NOMO-1 (cell line): ENCODE data around the gene CA6.
A peak's percentile ranks its signal among the peaks of the same experiment; 100 is the strongest.
"Not testable (repeated sequence)": the region's sequence is repeated elsewhere in the genome, so short reads cannot be mapped to it uniquely, and the experiment has no call there.

Source experiments
- DNase-seq, 2 experiments: peaks; one replicate each; lab custom pipeline; 2025; ENCODE audit not compliant: unreplicated experiment in 2 of 2; lab: John Stamatoyannopoulos, UW

The CA6 gene

GRCh38 chr1:8926707-8927694 lies 18.7 kb upstream of the CA6 start:
- DNase-seq = no peak

DNA sequence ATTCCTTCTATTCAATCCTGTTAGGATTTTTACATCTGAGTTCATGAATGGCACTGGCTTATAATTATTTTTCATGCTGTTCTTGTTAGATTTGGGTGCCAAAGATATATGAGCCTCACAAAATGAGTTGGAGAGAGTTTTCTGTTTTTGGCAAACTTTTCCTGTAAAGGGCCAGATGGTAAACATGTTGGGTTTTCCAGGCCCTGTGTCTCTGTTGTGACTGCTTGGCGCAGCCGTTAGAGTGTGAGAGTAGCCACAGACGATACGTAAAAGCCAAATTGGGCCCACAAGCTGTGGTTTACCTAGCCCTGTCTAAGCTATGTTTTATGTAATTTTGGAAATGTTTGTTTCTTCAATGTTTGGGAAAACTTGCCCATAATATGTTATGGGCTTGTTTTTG lies 15.6 kb upstream of the CA6 start:
- DNase-seq = no peak

GRCh38 chr1:8937051-8937450 lies 8.6 kb upstream of the CA6 start:
- DNase-seq = not testable (repeated sequence)

GRCh38 chr1:8937701-8938100 lies 8.0 kb upstream of the CA6 start:
- no peak for DNase-seq

- peak; percentile 59 to 73 for DNase-seq
Observed at GRCh38 chr1:8938232-8938999, 7.3 kb upstream of the CA6 start.

GRCh38 chr1:8939000-8939265 lies 6.7 kb upstream of the CA6 start:
- DNase-seq = no peak

DNA sequence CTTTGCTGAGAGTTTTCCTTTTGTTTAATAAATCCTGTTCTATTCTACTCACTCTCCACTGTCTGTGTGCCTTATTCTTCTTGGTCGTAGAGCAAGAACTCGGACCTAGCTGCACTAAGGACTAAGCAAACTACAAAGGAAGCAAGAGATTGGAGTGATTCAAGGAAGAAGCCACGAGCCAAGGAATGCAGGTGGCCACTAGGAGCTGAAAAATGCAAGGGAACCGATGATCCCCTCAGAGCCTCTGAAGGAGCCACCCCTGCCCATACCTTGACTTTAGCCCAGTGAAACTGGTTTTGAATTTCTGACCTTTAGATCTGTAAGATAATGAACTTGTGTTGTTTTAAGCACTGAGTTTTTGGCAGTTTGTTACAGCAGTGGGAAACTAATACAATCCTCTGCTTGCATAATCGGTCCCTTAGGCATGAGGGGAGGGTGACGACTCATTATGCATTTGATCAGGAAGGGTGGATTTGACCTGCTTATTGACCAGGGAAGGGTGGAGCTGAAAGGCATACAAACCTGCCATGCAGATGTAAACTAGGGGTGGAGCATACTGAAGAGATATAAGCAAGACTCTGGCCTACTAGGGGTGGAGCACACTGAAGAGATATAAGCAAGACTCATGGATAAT lies 6.2 kb upstream of the CA6 start:
- no peak for DNase-seq

DNA sequence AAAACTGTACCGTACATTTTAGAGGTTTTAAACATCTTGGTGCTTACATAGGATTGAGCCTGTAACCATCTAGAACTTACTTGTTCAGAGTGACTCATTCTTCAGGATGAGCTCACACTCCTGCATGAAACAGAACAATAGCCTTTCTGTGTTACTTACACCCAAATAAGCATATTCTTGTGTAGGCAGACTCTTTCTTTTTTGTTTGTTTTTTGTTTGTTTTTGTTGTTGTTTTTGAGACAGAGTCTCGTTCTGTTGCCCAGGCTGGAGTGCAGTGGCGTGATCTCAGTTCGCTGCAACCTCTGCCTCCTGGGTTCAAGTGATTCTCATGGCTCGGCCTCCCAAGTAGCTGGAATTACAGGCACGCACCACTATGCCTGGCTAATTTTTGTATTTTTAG lies 3.8 kb upstream of the CA6 start:
- no peak for DNase-seq

- no peak for DNase-seq
Observed at GRCh38 chr1:8943498-8944405, 1.9 kb upstream of the CA6 start.

DNA sequence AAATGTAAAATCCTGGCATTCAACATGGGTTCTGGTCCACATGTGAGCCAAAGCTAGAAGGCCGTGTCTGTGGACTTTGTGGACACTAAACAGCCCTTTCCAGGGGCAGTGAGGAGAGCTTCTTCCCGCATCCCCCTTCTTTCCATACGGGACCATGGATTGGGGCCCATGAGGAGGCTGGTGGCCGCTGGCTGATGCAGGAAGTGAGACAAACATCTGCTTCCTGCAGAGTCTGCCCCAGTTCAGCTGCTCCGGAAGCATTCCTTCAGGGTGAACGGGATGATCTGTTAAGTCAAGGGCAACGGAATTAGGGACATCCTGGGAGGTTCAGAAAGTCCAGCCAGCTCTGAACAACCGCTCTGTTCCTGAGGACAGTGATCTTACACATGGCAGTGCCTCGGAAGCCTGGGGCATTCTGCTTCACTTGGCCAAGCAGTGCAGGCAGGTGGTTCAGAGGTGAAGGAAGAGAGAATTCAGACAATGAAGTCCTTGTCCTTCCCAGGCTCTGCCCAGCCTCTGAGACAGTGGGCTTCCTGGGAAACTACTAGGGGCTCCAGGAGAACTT lies 1.5 kb downstream of the CA6 start:
- DNase-seq = no peak

- DNase-seq = no peak
Observed at GRCh38 chr1:8950309-8950708, 4.6 kb downstream of the CA6 start.

DNA sequence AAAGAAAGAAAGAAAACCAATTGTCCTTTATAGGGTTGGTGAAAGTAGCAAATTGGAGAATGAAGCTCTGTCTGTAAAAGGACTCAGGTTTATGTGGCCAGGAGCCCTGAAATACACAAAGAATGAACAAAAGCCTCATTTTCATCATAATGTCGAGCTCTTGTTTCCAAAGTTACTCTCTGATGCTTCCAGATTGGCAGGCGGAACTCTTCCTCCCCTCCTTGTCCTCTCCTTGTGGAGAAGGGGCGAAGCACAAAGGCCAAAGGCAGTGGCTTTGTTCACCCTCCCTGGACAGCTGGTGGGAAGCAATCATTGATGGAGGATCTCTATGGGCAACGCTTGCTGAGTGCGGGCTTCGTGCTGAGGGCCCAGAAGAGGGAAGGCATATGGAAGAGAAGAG lies 5.6 kb downstream of the CA6 start:
- DNase-seq = no peak

GRCh38 chr1:8955406-8955805 lies 9.7 kb downstream of the CA6 start:
- no peak for DNase-seq

DNA sequence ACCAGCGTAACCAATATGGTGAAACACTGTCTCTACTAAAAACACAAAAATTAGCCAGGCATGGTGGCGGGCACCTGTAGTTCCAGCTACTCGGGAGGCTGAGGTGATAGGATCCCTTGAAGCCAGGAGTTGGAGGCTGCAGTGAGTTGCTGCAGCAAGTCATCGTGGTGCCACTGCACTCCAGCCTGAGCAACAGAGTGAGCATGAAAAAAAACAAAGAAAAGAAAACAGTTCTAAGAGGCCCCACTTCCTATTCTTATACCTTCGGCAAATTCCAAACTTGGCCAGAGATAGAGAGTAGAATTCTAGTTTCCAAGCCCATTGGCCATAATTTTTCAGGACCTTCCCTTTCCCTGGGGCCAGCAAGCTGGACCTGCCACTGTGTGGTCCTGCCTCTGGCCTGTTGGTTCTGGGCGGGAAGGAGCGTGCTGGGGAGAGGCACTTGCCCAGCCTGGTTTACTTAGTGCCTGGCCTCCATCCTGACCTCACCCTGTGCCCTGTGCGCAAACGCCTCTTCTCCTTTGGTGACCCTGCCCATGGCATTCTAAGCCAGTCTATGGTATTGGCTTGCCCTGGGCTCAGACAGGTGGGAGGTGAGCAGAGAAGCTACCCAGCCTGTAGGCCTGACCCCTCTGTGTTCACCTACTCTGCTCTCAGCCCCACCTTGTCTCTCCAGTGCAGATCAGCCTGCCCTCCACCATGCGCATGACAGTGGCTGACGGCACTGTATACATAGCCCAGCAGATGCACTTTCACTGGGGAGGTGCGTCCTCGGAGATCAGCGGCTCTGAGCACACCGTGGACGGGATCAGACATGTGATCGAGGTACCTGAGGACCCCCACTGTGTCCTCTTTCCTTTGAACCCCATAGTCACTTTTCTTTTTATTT lies 11.0 kb downstream of the CA6 start:
- DNase-seq = no peak

GRCh38 chr1:8962812-8963530 lies 17.3 kb downstream of the CA6 start:
- DNase-seq = peak in 1 of 2 experiments; percentile 56

GRCh38 chr1:8963963-8964362 lies 18.3 kb downstream of the CA6 start:
- DNase-seq = no peak

- no peak for DNase-seq
Observed at GRCh38 chr1:8965121-8965820, 19.6 kb downstream of the CA6 start.

GRCh38 chr1:8966606-8967005 lies 20.9 kb downstream of the CA6 start:
- DNase-seq = no peak
